ENCODE measurements around the gene BAX. TPM values are rescaled to one million over a fixed set of nuclear protein-coding genes. Genes with fewer than 3 reads are reported as not detected.

The BAX gene
- total and polyA plus RNA-seq, 2 of the 13 experiments (the other 11 are each of a cell fraction or from before 2014, with no cell fraction given) = 139 to 176 TPM

- TF ChIP-seq HNF1B (CRISPR knock-in tag; IDR thresholded peaks at IDR 0.05) = peak; percentile 47; the same call in 1 of the 2 replicates
- TF ChIP-seq GABPB1 (CRISPR knock-in tag; IDR thresholded peaks at IDR 0.05) = 0 out of 2 replicates have a peak, but pooled peaks have one; percentile 15
- TF ChIP-seq, protein P1, sequence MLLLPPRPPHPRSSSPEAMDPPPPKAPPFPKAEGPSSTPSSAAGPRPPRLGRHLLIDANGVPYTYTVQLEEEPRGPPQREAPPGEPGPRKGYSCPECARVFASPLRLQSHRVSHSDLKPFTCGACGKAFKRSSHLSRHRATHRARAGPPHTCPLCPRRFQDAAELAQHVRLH (CRISPR knock-in tag; IDR thresholded peaks at IDR 0.05; ENCODE audit: borderline replicate concordance, low read depth) = 0 out of 2 replicates have a peak, but pooled peaks have one; percentile 4
- TF ChIP-seq MIER3 (CRISPR knock-in tag; IDR thresholded peaks at IDR 0.05; ENCODE audit: borderline replicate concordance) = no peak
Observed at GRCh38 chr19:48950830-48951519, 3.7 kb upstream of the BAX start (continued).

- in situ Hi-C loops (cut with HindIII; ENCODE audit: extremely low pct_ligation_motif_present, low pct_unique_long_range_greater_than_20kb) = no loop called here
- TF ChIP-seq ELF1 (CRISPR knock-in tag; IDR thresholded peaks at IDR 0.05) (no peak), NAIF1 (CRISPR knock-in tag; IDR thresholded peaks at IDR 0.05; ENCODE audit: borderline replicate concordance) (no peak), HIVEP1 (CRISPR knock-in tag; IDR thresholded peaks at IDR 0.05) (no peak), ZNF619 (CRISPR knock-in tag; IDR thresholded peaks at IDR 0.05) (no peak), HOXA3 (CRISPR knock-in tag; IDR thresholded peaks at IDR 0.05) (no peak), ZNF556 (CRISPR knock-in tag; IDR thresholded peaks at IDR 0.05; ENCODE audit: borderline replicate concordance) (no peak), ZNF232 (CRISPR knock-in tag; IDR thresholded peaks at IDR 0.05; ENCODE audit: borderline replicate concordance) (no peak), ZSCAN30 (CRISPR knock-in tag; IDR thresholded peaks at IDR 0.05) (no peak), ARNTL (CRISPR knock-in tag; IDR thresholded peaks at IDR 0.05) (0 out of 2 replicates have a peak, but pooled peaks have one; percentile 19), PAWR (CRISPR knock-in tag; IDR thresholded peaks at IDR 0.05; ENCODE audit: borderline replicate concordance) (no peak), ZNF562 (CRISPR knock-in tag; IDR thresholded peaks at IDR 0.05; ENCODE audit: borderline replicate concordance) (no peak), KLF9 (CRISPR knock-in tag; IDR thresholded peaks at IDR 0.05; ENCODE audit: low read depth) (no peak), ZMYM4 (CRISPR knock-in tag; IDR thresholded peaks at IDR 0.05) (no peak), SP2 (CRISPR knock-in tag; IDR thresholded peaks at IDR 0.05) (no peak)
- TF ChIP-seq, protein P2, sequence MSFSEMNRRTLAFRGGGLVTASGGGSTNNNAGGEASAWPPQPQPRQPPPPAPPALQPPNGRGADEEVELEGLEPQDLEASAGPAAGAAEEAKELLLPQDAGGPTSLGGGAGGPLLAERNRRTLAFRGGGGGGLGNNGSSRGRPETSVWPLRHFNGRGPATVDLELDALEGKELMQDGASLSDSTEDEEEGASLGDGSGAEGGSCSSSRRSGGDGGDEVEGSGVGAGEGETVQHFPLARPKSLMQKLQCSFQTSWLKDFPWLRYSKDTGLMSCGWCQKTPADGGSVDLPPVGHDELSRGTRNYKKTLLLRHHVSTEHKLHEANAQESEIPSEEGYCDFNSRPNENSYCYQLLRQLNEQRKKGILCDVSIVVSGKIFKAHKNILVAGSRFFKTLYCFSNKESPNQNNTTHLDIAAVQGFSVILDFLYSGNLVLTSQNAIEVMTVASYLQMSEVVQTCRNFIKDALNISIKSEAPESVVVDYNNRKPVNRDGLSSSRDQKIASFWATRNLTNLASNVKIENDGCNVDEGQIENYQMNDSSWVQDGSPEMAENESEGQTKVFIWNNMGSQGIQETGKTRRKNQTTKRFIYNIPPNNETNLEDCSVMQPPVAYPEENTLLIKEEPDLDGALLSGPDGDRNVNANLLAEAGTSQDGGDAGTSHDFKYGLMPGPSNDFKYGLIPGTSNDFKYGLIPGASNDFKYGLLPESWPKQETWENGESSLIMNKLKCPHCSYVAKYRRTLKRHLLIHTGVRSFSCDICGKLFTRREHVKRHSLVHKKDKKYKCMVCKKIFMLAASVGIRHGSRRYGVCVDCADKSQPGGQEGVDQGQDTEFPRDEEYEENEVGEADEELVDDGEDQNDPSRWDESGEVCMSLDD (CRISPR knock-in tag; IDR thresholded peaks at IDR 0.05; ENCODE audit: borderline replicate concordance) = no peak
Observed at GRCh38 chr19:48953141-48953540, 1.5 kb upstream of the BAX start.

More at GRCh38 chr19:48953141-48953540, 1.5 kb upstream of the BAX start:
- peaks cover 87% of the 10 kb centered on the region for H3K4me1 ChIP-seq (ENCODE audit: insufficient read depth, low read length)
- ChIA-PET CTCF (ENCODE audit: low intra/inter-chr PET ratio, low total read pairs) (no interaction called here), POLR2A (interaction anchor here (0.6 to 7.8 kb wide), 9 partner anchors 9 to 81 kb away, joined by 3 to 153 read pairs (median 12); partner anchors contain the start of genes DHDH, FTL, GYS1 and NUCB1)
- 0% methylated on average over 4 of the region's 4 CpGs for WGBS (ENCODE audit: low lambda C conversion rate)
- no peaks in the 10 kb centered on the region for H3K27me3 ChIP-seq (ENCODE audit: control insufficient read depth in 1 of 2, insufficient read depth in 2 of 2, low read length in 2 of 2)
- DNase-seq (ENCODE audit: low spot score) (no peak), ATAC-seq (no peak), FAIRE-seq (no peak)
- no peaks in the 10 kb centered on the region for H3K9me3 ChIP-seq (ENCODE audit: low read length)
- H3K4me2 ChIP-seq (ENCODE audit: low read depth, low read length) = peak overlapping the region; percentile 56
- peak overlapping the region; percentile 53 for H3K27ac ChIP-seq (ENCODE audit: extremely low read length, insufficient read depth, low read length)
- H3K36me3 ChIP-seq (replicated peaks in 1 of 2; ENCODE audit: control insufficient read depth in 1 of 2, insufficient read depth in 2 of 2, low read length in 2 of 2) = peaks cover 2 to 3% of the 10 kb centered on the region in 2 experiments; a peak in 1 of 5 replicates
- H3K79me2 ChIP-seq (ENCODE audit: insufficient read depth, low read length) = peaks cover 19% of the 10 kb centered on the region
- peak overlapping the region; percentile 43; the same call in 1 of the 2 replicates for H3K9ac ChIP-seq (ENCODE audit: insufficient read depth, low read depth, low read length)
- no peak overlapping the region for H2AFZ ChIP-seq (ENCODE audit: low read length)
- intact Hi-C loops (cut with micrococcal nuclease; ENCODE audit: unreplicated experiment) = no loop called here
- no peaks in the 10 kb centered on the region; the same call in 1 of the 2 replicates for H4K20me1 ChIP-seq (ENCODE audit: insufficient read depth, low read length)
- peak overlapping the region in 1 of 3 experiments; percentile 36; a peak in 2 of 6 replicates for H3K4me3 ChIP-seq (replicated peaks in 1 of 3; ENCODE audit: insufficient read depth in 1 of 3, low read depth in 2 of 3, low read length in 3 of 3)
- no TSS peak for BruUV-seq (replicated peaks)
